Stimulated activated CD4-positive, alpha-beta T cell treated with anti-CD3 and anti-CD28 coated beads, TNF-alpha, amount 100 ng/mL, for 48 hours (primary cell): ENCODE data around the gene WNT7A.

Experiments used
- DNase-seq, 3 donors: peaks; one replicate each; pipeline ENCODE4 v3.0.0-alpha.2; 2020; ENCODE audit warnings: low read depth in 3 of 3

WNT7A gene

DNA sequence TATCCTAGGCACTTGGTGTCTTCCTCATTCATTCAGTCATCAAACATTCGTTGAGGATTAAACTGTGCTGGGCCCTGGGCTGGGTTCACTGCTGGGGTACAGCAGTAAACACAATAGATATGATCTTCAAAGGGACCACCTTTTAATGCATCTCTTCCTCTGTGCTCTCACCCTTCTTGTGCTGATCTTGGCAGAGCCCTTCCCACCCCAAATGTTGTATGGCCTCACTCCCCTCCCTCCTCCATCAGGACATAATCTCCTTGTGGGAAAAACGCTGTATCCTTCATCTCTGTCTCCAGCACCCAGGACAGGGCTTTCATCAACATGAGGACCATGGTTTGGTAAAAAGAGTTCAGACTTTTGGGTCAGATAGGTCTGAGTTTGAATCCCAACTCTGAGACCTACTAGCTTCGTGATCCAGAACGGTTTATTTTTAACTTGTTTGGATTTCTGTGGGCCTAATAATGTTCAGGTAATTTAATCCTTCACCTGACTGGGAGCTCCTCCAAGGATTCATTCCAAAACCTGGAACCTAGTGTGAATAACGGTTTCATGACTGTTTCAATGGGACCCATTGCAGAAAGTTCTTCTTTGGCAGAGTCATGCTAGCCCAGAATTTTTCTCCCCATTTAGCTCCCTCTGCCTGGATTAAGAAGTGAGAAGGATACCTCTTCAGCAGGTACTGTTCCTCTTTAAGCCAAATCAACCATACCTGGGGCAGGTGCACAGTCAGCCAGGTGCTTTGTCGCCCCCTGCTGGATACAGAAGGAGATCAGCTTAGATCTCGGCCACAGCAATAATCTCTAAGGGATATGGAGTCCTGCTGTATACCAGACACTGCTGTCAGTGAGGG, 5.2 kb upstream of the WNT7A start:
- peak in 2 of 3 donors; percentile 53 to 61 for DNase-seq

DNA sequence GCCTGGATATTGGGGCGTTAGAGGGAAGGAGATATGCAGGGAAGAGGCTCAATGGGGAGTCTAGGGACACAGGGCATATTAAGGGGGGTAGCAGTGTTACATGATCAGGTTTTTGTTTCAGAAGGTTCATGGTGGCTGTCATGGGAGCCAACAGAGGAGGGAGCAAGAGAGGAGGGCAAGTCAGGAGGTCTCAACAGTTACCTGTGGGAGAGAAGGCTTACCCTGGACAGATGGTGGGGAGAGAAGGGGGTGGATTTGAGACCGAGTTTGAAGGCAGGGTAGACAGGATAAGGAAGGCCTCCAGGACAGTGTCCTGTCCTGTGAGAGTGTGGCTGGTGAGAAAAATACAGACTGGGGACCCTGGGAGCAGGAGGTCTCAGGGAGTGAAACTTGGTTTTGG, 3.8 kb upstream of the WNT7A start:
- no peak for DNase-seq

DNA sequence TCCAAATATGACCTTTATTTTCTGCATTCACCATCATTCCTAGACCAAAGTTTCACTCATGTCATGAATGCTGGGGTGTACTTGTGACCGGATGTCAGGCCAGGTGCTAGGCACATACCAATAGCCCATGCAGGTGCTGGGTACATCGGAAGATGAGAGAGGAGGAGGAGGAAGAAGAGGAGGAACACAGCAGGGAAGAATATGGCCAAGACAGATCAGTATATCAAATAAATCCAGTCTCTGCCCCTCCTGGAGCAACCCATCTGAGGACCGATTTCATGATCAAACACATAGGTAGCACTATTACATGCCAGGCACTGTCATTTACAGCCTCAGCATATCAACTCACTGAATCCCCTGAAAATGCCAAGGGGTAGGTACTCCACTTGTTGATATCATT, 3.0 kb upstream of the WNT7A start:
- DNase-seq: no peak

GRCh38 chr3:13881536-13882410, 1.9 kb upstream of the WNT7A start:
- DNase-seq: no peak

- no peak for DNase-seq
Measured at GRCh38 chr3:13880811-13881156, 913 bp upstream of the WNT7A start.

DNA sequence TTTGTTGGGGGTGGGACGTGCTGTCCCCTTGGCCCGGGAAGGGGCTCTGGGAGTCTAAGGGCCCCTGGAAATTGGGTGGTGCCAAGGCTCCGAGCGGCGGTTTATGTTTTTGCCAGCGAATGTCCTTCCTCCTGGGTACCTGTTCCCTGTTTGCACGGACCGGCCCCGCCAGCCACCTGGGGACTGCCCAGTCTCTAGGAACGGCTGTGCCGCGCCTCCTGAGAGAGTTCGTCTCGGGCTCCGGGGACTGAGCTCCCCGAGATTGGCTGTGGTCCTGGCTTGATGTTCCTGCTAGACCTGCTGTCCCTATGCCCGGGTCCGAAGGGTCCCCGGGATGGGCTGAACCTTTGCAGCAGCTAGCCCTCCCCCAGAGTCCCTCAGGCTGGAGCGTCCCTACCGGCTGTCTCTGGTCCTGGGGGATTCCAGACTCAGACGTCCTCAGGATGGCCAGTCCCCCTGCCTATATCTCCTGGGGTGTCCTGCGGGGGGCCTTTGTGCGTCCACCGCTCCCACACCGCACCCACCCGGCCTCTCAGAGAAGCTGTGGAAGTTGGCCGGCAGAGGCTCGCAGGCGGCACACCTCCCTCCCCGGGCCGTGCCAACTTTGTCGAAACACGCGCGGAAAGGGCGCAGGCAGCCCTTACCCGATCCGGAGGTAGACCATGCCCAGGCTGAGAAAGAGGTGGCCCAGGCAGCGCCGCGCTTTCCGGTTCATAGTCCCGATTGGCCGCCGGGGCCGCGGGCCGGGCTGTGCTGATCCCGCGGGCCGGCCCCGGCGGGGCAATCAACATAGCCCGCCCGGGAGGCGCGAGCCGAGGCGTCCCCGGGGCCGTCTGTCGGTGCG, 547 bp downstream of the WNT7A start:
- no peak for DNase-seq

DNA sequence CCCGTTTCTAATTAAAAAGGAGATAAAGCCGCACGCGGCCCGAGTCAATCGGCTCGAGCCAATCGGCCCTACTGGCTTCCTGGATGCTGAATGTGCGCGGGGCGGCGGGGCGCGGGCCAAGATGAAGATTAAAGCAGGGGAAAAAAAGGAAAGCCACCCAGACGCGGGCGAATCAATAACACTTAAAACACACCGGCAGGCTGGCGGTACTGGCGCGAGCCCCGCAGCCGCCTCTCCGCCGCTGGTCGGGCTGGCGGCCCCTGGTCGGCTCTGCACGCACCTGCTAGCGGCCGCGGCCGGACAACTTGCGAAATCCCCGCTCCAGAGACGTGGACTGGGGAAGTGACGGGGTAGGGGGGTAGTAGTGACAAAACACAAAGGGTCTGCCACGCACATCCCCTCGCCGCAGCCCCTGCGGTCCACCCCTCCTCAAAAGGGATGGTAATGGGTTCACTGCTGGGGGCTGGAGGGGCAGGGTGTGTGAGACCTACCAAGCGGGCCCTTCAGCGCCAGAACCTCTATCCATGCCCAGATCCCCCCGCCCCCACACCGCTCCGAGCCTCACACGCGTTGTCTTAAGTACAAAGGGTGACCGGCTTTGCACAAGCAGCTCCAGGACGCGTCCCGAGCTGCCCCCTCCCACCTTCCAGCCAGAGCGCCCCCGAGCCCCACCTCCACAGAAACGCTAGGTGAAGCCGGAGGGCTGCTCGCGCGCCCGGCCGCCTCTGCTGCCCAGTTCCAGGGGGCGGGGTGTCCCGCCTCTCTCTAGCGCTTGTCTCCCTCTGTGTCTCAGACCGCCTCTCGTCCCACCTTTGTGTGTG, 1.4 kb downstream of the WNT7A start:
- DNase-seq: no peak

- DNase-seq: no peak
Measured at GRCh38 chr3:13877911-13878280, 2.0 kb downstream of the WNT7A start.

DNA sequence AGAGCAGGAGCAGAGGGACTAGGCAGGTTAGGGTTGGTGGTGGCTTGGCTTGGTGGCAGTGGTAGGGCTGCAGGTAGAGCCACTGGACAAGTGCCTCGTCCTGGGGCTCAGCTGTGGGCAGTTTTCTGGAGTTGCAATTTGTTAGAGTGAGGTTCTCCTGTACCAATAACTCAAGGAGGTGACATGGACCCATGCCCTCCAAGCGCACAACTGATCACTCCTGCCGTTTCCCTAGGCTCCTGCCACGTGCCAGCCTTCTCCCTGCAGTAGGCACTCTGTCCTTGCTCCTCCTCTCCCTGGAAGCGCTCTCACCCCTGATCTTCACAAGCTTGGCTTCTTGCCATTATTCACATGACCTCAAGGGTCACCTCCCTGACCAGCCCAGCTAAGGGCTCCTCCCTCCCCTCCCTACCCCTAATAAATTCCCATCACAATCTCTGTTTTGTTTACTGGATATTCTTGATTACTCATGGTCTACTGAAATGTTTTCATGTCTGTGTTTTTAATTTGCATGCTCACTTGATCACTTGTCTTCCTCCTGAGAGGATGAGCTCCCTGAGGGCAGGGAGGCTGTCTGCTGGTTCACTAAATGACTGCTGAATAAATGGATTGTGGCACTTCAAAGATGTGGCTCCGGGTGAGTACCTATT, 3.3 kb downstream of the WNT7A start:
- DNase-seq: no peak

DNA sequence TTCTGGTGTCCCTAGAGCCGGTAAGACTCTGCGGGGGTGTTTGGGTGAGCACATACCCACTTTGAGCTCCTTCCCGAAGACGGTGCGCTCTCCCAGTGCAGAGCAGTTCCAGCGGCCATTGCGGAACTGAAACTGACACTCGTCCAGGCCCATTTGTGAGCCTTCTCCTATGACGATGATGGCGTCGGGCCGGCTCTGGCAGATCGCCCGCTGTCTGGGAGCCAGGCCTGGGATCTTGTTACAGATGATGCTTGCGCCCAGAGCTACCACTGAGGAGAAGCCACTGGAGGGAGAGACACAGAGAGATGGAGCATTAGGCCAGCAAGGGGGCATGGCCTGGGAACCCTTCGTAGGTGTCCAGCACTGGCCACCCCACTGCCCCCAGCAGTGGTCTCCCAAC, 5.0 kb downstream of the WNT7A start:
- DNase-seq: no peak

GRCh38 chr3:13873818-13874217, 6.1 kb downstream of the WNT7A start:
- DNase-seq: no peak

- DNase-seq: no peak
Measured at GRCh38 chr3:13872451-13872850, 7.4 kb downstream of the WNT7A start.

DNA sequence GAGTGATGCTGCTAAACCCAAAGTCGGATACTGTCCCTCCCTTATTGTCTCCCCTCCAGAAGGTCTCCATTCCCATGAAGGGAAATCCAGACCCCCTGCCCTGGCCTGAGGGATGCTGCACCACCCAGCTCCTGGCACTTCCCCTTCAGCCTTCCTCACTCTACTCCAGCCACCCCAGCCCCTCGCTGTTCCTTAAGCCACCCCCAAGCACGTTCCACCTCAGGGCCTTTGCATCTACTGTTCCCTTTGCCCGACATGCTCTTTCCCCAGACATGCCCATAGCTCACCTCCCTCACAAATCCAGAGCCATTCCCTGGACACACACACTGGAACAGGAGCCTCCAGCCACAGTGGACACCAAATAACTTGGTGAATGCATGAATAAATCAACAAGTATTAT, 8.1 kb downstream of the WNT7A start:
- DNase-seq: no peak

GRCh38 chr3:13870902-13871301, 9.0 kb downstream of the WNT7A start:
- no peak for DNase-seq

GRCh38 chr3:13869761-13870343, 10.0 kb downstream of the WNT7A start:
- no peak for DNase-seq

DNA sequence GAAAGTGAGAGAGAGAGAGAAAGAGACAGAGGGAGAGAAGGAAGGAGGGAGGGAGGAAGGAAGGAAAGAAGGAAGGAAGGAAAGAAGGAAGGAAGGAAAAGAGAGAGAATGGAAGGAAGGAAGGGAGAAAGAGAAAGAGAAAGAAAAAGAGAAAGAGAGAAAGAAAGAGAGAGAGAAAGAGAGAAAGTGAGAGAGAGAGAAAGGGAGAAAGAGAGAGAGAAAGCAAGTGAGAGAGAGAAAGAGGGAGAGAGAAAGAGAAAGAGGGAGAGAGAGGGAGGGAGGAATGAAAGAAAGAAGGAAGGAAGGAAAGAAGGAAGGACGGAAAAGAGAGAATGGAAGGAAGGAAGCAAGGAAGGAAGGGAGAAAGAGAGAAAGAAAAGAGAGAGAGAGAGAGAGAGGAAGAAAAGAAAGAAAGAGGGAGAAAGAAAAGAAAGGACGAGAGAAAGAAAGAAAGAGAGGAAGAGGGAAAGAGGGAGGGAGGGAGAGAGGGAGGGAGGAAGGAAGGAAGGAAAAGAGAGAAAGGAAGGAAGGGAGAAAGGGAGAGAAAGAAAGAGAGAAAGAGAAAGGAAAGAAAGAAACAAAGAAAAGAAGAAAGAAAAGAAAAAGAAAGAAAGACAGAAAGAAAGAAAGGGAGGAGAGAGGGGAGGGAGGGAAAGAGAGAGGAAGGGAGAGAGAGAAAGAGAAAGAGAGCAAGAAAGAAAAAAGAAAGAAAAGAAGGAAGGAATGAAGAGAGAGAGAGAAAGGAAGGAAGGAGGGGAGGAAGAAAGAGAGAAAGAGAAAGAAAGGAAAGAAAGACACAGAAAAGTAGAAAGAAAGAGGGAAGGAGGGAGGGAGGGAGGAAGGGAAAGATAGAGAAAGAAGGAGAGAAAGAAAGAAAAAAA, 10.8 kb downstream of the WNT7A start:
- DNase-seq: no peak

GRCh38 chr3:13867732-13868131, 12.1 kb downstream of the WNT7A start:
- no peak for DNase-seq

DNA sequence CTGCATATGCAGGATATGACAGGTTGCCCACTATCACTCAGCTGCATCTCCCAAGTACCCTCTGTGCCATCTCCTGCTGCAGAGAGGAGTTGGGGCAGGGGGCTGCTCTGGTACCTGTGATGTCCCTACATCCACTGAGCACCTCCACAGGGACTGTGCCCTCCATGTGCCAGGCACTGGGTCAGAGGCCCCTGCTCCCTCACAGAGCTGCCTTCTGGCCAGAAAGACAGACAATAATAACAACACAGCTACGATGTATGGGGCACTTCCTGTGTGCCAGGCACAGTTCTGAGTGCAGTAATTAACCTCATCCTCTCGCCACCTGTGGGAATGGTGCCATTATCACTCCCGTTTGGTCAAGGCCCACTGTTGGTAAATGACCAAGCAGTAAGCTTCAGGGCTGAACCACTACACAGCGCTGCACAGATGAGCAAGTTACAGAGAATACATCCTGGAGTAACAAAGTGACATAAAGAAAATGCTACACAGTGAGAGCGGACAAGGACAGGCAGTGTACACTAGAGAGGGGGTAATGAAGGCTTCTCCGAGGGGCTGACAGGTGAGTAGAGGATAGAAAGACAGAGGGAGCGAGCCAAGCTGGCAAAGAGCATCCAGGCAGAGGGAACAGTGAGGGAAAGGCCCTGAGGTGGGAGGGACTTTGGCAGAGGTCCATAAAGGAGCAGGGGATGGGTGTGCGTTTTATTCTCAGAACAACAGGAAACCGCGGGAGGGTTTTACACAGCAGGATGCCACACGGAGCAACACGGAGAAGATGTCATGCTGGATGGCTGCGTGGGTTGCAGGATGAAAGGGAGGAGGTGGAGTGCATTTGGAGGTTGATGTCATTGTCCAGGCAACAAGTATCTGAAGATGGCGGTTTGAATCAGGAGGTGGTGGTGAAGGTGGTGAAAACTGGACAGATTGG, 13.6 kb downstream of the WNT7A start:
- peak; percentile 26 to 48 (median 45) for DNase-seq
